ENCODE results near the gene NCOA3.

Gene NCOA3

GRCh38 chr20:47535994-47536393 lies 34.3 kb downstream of the NCOA3 start:
- no peak for TF ChIP-seq CTCF (conservative IDR thresholded peaks at IDR 0.05)
- H3K27ac ChIP-seq: no peak overlapping the region; the same call in 1 of the 2 replicates

- no peak for TF ChIP-seq CTCF (conservative IDR thresholded peaks at IDR 0.05)
- peak overlapping the region; percentile 87 for H3K27ac ChIP-seq
Observed at GRCh38 chr20:47540443-47541354, 39.0 kb downstream of the NCOA3 start.

GRCh38 chr20:47541355-47541922 lies 39.8 kb downstream of the NCOA3 start:
- TF ChIP-seq CTCF (conservative IDR thresholded peaks at IDR 0.05): no peak
- peak overlapping the region; percentile 87 for H3K27ac ChIP-seq

- H3K27ac ChIP-seq: peak overlapping the region; percentile 87; the same call in 1 of the 2 replicates
- TF ChIP-seq CTCF (conservative IDR thresholded peaks at IDR 0.05): no peak
Observed at GRCh38 chr20:47543006-47543431, 41.3 kb downstream of the NCOA3 start.

- TF ChIP-seq CTCF (conservative IDR thresholded peaks at IDR 0.05): no peak
- H3K27ac ChIP-seq: no peak overlapping the region
Observed at GRCh38 chr20:47544240-47544639, 42.6 kb downstream of the NCOA3 start.

GRCh38 chr20:47544852-47545251 lies 43.2 kb downstream of the NCOA3 start:
- no peak for TF ChIP-seq CTCF (conservative IDR thresholded peaks at IDR 0.05)
- H3K27ac ChIP-seq: peak overlapping the region; percentile 4; the same call in 1 of the 2 replicates

GRCh38 chr20:47545499-47545898 lies 43.8 kb downstream of the NCOA3 start:
- H3K27ac ChIP-seq: peak overlapping the region; percentile 4; the same call in 1 of the 2 replicates

More at GRCh38 chr20:47545499-47545898, 43.8 kb downstream of the NCOA3 start:
- TF ChIP-seq CTCF (conservative IDR thresholded peaks at IDR 0.05): no peak
